H9 (cell line): Measurements from ENCODE around the gene FOXP4. TPM values are rescaled to one million over a fixed set of nuclear protein-coding genes. Genes with fewer than 3 reads are reported as not detected.

Source experiments
- DNase-seq: peaks from one replicate; pipeline ENCODE4 v3.0.0-alpha.2; 2017
- H2AFZ ChIP-seq: one replicate; pipeline ENCODE4 v1.6.1; 2013; ENCODE audit warnings: mild to moderate bottlenecking, low read length, control low read depth, moderate library complexity
- H2AK5ac ChIP-seq: 2 replicates; pipeline ENCODE4 v1.6.1; 2013; ENCODE audit warnings: low read length, control low read depth, mixed read lengths; ENCODE audit not compliant: insufficient read length
- H2BK120ac ChIP-seq: one replicate; pipeline ENCODE4 v1.6.1; 2013; ENCODE audit warnings: low read depth, mild to moderate bottlenecking, low read length, control low read depth, inconsistent platforms; ENCODE audit not compliant: poor library complexity, severe bottlenecking
- H2BK12ac ChIP-seq: 2 replicates; pipeline ENCODE4 v1.6.1; 2013; ENCODE audit warnings: low read length, control low read depth, mixed read lengths, low read depth; ENCODE audit not compliant: insufficient read length
- H2BK15ac ChIP-seq: 2 replicates; pipeline ENCODE4 v1.6.1; 2013; ENCODE audit warnings: low read depth, low read length, control low read depth
- H2BK20ac ChIP-seq: one replicate; pipeline ENCODE4 v1.6.1; 2013; ENCODE audit warnings: low read depth, mild to moderate bottlenecking, low read length, control low read depth, inconsistent platforms; ENCODE audit not compliant: poor library complexity, severe bottlenecking
- H2BK5ac ChIP-seq: 2 replicates; pipeline ENCODE4 v1.6.1; 2013; ENCODE audit warnings: low read length, control low read depth, mixed read lengths; ENCODE audit not compliant: insufficient read length
- H3K14ac ChIP-seq: 2 replicates; pipeline ENCODE4 v1.6.1; 2013; ENCODE audit warnings: low read length, control low read depth; ENCODE audit not compliant: insufficient read depth
- H3K18ac ChIP-seq: 2 replicates; pipeline ENCODE4 v1.6.1; 2013; ENCODE audit warnings: low read depth, mild to moderate bottlenecking, mixed read lengths, low read length, control low read depth; ENCODE audit not compliant: insufficient read length
- H3K23ac ChIP-seq: 2 replicates; pipeline ENCODE4 v1.6.1; 2013; ENCODE audit warnings: low read length, control low read depth, mixed read lengths, low read depth; ENCODE audit not compliant: insufficient read length
- H3K23me2 ChIP-seq: 2 replicates; pipeline ENCODE4 v1.6.1; 2013; ENCODE audit warnings: low read depth, mild to moderate bottlenecking, mixed read lengths, low read length, control low read depth; ENCODE audit not compliant: insufficient read length, poor library complexity, severe bottlenecking
- H3K27ac ChIP-seq: 2 replicates; pipeline ENCODE4 v1.5.1; 2013; ENCODE audit warnings: low read length, control low read depth, mixed read lengths, low read depth; ENCODE audit not compliant: insufficient read length
- H3K27me3 ChIP-seq: 2 replicates; pipeline ENCODE4 v1.6.1; 2013; ENCODE audit warnings: low read length, control low read depth, inconsistent platforms; ENCODE audit not compliant: insufficient read depth
- H3K4ac ChIP-seq: 2 replicates; pipeline ENCODE4 v1.6.1; 2013; ENCODE audit warnings: low read depth, mild to moderate bottlenecking, control low read depth, inconsistent platforms, low read length, moderate library complexity
- H3K4me1 ChIP-seq: 2 replicates; pipeline ENCODE4 v1.6.1; 2013; ENCODE audit warnings: low read length, control low read depth, inconsistent platforms; ENCODE audit not compliant: insufficient read depth
- H3K4me2 ChIP-seq: 2 replicates; pipeline ENCODE4 v1.6.1; 2013; ENCODE audit warnings: low read length, control low read depth, mixed read lengths; ENCODE audit not compliant: insufficient read length, insufficient read depth
- H3K56ac ChIP-seq: 2 replicates; pipeline ENCODE4 v1.6.1; 2013; ENCODE audit warnings: low read depth, mild to moderate bottlenecking, mixed read lengths, low read length, control low read depth; ENCODE audit not compliant: insufficient read length
- H3K79me1 ChIP-seq: 2 replicates; pipeline ENCODE4 v1.6.1; 2013; ENCODE audit warnings: low read depth, mild to moderate bottlenecking, moderate library complexity, low read length, control low read depth, inconsistent platforms; ENCODE audit not compliant: insufficient read depth, poor library complexity, severe bottlenecking
- H3K79me2 ChIP-seq: 2 replicates; pipeline ENCODE4 v1.6.1; 2013; ENCODE audit warnings: low read length, control low read depth, inconsistent platforms; ENCODE audit not compliant: insufficient read depth
- H3K9ac ChIP-seq: 2 replicates; pipeline ENCODE4 v1.6.1; 2013; ENCODE audit warnings: low read length, control low read depth, mixed read lengths; ENCODE audit not compliant: insufficient read length; ENCODE audit errors: extremely low read depth
- H3K9me3 ChIP-seq: one replicate; pipeline ENCODE4 v1.6.1; 2013; ENCODE audit warnings: low read depth, low read length, inconsistent platforms; ENCODE audit not compliant: control insufficient read depth
- H3T11ph ChIP-seq: one replicate; pipeline ENCODE4 v1.6.1; 2013; ENCODE audit warnings: mild to moderate bottlenecking, low read length, control low read depth, inconsistent platforms
- H4K20me1 ChIP-seq: one replicate; pipeline ENCODE4 v1.6.1; 2013; ENCODE audit not compliant: control insufficient read depth, insufficient read length, insufficient read depth
- H4K5ac ChIP-seq: 2 replicates; pipeline ENCODE4 v1.6.1; 2013; ENCODE audit warnings: low read depth, mild to moderate bottlenecking, mixed read lengths, low read length, control low read depth; ENCODE audit not compliant: insufficient read length
- H4K8ac ChIP-seq: replicated peaks from 2 replicates; pipeline ENCODE4 v1.6.1; 2013; ENCODE audit warnings: low read length, control low read depth, mixed read lengths, low read depth; ENCODE audit not compliant: insufficient read length
- H4K91ac ChIP-seq: 2 replicates; pipeline ENCODE4 v1.6.1; 2013; ENCODE audit warnings: low read depth, mild to moderate bottlenecking, moderate library complexity, mixed read lengths, low read length, control low read depth; ENCODE audit not compliant: insufficient read length
- H3K27ac Mint-ChIP-seq, 3 experiments: 2 replicates in 2 of 3; 3 replicates in 1 of 3; pipeline ENCODE4 v1.8.0; 2020 to 2021; ENCODE audit warnings: mixed read lengths in 3 of 3, mild to moderate bottlenecking in 1 of 3, moderate library complexity in 1 of 3
- H3K27me3 Mint-ChIP-seq: 2 replicates; pipeline ENCODE4 v1.8.0; 2021; ENCODE audit warnings: low read depth, mild to moderate bottlenecking, moderate library complexity, mixed read lengths
- H3K36me3 Mint-ChIP-seq, 3 experiments: 2 replicates in 2 of 3; 3 replicates in 1 of 3; pipeline ENCODE4 v1.8.0; 2020 to 2021; ENCODE audit warnings: low read depth in 3 of 3, mixed read lengths in 3 of 3; ENCODE audit not compliant: insufficient read depth in 1 of 3
- H3K4me1 Mint-ChIP-seq, 2 experiments: 2 replicates each; pipeline ENCODE4 v1.8.0; 2020; ENCODE audit warnings: mixed read lengths in 2 of 2
- H3K4me3 Mint-ChIP-seq, 2 experiments: 2 replicates in 1 of 2; 3 replicates in 1 of 2; pipeline ENCODE4 v1.8.0; 2020 to 2021; ENCODE audit warnings: mild to moderate bottlenecking in 2 of 2, mixed read lengths in 2 of 2, moderate library complexity in 1 of 2
- H3K9me3 Mint-ChIP-seq, 2 experiments: 2 replicates in 1 of 2; 3 replicates in 1 of 2; pipeline ENCODE4 v1.8.0; 2020; ENCODE audit warnings: mild to moderate bottlenecking in 2 of 2, mixed read lengths in 2 of 2, moderate library complexity in 1 of 2
- WGBS: extraction: QIAGEN DNeasy Blood & Tissue Kit; methylation state at CpG from one replicate; pipeline ENCODE4 v1.1.7; 2013; ENCODE audit warnings: missing lambda C conversion rate, low lambda C conversion rate, mixed read lengths; ENCODE audit not compliant: insufficient read length; ENCODE audit errors: extremely low coverage; 5-methylcytosine and 5-hydroxymethylcytosine counted together
- total RNA-seq: library from RNA; stranded (reverse); gene quantifications from 2 replicates; pipeline ENCODE4 v1.2.1, GENCODE V29; 2021
- TF ChIP-seq, protein P1 (sequence below): fragments of 200-600 bp; sonication (generic); conservative IDR thresholded peaks from 3 replicates; pipeline ENCODE4 v1.8.0; 2021; ENCODE audit warnings: antibody characterized with exemption, mild to moderate bottlenecking

The FOXP4 gene
- total RNA-seq, 1 experiment from 2014 or later = 18.2 TPM

- Histone ChIP-seq H3K56ac (no peak overlapping the region), H3K18ac (no peak overlapping the region), H3K23ac (no peak overlapping the region), H2BK120ac (no peak overlapping the region), H3K9ac (no peak overlapping the region), H3K27me3 (no peaks in the 10 kb centered on the region), H2BK12ac (no peak overlapping the region), H2AK5ac (no peak overlapping the region), H3K23me2 (no peaks in the 10 kb centered on the region), H2BK5ac (no peak overlapping the region), H4K5ac (no peak overlapping the region), H4K91ac (no peak overlapping the region), H2AFZ (no peak overlapping the region), H3K4me2 (no peak overlapping the region), H3T11ph (no peak overlapping the region), H3K14ac (no peak overlapping the region), H4K20me1 (no peaks in the 10 kb centered on the region), H2BK15ac (no peak overlapping the region), H3K79me2 (no peaks in the 10 kb centered on the region), H4K8ac (no peak overlapping the region), H3K4me1 (peaks cover 31% of the 10 kb centered on the region), H3K4ac (no peak overlapping the region), H2BK20ac (no peak overlapping the region), H3K27ac (no peak overlapping the region), H3K9me3 (no peaks in the 10 kb centered on the region), H3K79me1 (no peaks in the 10 kb centered on the region)
- peaks cover 10% of the 10 kb centered on the region for H3K27me3 Mint-ChIP-seq
- peaks cover 78 to 86% of the 10 kb centered on the region in 2 experiments for H3K4me1 Mint-ChIP-seq
- DNase-seq = no peak
- TF ChIP-seq, protein P1, sequence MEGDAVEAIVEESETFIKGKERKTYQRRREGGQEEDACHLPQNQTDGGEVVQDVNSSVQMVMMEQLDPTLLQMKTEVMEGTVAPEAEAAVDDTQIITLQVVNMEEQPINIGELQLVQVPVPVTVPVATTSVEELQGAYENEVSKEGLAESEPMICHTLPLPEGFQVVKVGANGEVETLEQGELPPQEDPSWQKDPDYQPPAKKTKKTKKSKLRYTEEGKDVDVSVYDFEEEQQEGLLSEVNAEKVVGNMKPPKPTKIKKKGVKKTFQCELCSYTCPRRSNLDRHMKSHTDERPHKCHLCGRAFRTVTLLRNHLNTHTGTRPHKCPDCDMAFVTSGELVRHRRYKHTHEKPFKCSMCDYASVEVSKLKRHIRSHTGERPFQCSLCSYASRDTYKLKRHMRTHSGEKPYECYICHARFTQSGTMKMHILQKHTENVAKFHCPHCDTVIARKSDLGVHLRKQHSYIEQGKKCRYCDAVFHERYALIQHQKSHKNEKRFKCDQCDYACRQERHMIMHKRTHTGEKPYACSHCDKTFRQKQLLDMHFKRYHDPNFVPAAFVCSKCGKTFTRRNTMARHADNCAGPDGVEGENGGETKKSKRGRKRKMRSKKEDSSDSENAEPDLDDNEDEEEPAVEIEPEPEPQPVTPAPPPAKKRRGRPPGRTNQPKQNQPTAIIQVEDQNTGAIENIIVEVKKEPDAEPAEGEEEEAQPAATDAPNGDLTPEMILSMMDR = no peak
- H3K36me3 Mint-ChIP-seq = peaks cover 0 to 6% (median under 1%) of the 10 kb centered on the region in 3 experiments; a peak in 2 of 7 replicates
- WGBS = no CpG with 5 or more reads among the region's 2 CpGs
- no peaks in the 10 kb centered on the region; a peak in 1 of 5 replicates for H3K9me3 Mint-ChIP-seq
- H3K4me3 Mint-ChIP-seq = no peak overlapping the region; a peak in 1 of 5 replicates
- H3K27ac Mint-ChIP-seq = no peak overlapping the region; a peak in 1 of 7 replicates
These were observed 26.4 kb downstream of the FOXP4 start for GRCh38 chr6:41572613-41573012.
